HG03378 (cell line): ENCODE data around the gene PHACTR2.
A peak's percentile ranks its signal among the peaks of the same experiment; 100 is the strongest.
"Not testable (repeated sequence)": the region's sequence is repeated elsewhere in the genome, so short reads cannot be mapped to it uniquely, and the experiment has no call there.

Experiments
- ATAC-seq: cut with Tn5 transposase; IDR thresholded peaks from one replicate; pipeline ENCODE4 v1.9.1; 2021; ENCODE audit warnings: mild to moderate bottlenecking, moderate library complexity; ENCODE audit not compliant: unreplicated experiment

PHACTR2 gene

GRCh38 chr6:143677891-143678791, at the start of gene PHACTR2:
Gene PHACTR2, plus strand, starts transcription at chr6:143677965. Its CDS starts 199 bp downstream, at chr6:143678164.
- no peak for ATAC-seq

DNA sequence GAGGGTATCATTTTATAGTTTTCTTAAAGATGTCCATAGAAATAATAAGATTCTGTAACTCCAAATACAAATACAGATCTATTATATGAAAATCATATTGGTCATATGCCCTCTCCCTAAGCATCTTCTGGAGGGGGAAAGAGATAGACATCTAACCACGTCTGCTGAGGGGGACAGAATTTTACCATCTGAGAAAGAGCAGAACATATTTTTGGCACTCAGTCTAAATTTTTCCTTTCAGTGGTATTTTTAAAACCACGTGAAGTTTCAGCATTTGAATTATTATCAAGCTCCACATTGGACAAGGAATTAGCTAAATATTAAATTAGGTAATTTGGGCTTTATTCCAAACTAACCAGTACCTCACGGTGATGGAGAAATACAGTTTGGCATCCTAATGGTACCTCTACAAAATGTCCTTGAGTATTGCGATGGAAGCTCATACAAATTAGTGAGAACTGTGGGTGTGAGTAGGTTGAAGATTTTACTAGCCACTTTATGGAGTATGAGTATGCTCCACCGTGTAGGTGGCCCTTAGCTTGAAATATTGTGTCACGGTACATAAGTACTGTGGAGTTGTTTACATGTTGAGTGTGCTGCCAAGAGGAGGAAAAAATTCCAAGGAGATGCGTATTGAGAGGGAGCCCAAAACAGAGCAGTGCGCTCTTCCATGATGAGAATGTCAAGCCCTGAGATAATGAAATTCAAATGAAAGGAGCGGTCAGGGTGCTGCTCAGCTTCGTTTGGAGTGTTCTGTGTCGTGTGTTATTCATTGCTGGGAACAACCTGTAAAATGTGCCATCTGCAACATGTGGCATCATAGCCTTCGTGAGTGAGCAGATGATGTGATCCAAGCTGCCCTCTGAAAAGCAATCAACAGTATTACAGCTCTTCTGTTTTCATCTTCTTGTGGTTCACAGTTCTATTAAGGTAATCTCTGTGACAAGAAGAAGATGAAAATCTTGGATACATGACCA, 48.4 kb upstream of the PHACTR2 start:
- no peak for ATAC-seq

- not testable (repeated sequence) for ATAC-seq
Measured at GRCh38 chr6:143631196-143631595, 46.6 kb upstream of the PHACTR2 start.

- ATAC-seq = no peak
Measured at GRCh38 chr6:143632894-143633293, 44.9 kb upstream of the PHACTR2 start.

DNA sequence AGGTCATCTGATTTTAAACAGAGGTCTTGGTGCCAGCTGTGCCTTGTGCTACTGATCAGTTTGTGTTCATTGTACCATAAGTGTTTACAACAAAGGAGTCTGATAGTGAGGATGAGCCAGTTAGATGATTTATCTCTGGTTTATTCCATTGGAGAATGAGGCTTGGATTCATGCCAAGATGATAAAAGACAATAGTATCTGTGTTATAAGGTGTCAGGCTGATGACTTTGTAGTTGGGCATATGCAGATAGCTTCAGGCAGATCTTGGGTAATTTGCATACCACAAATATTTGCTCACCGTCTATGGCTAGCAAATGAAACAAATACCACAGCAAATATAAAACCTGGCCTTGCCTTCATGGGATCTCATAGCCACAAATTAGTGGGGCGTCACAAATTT, 43.3 kb upstream of the PHACTR2 start:
- ATAC-seq = no peak

DNA sequence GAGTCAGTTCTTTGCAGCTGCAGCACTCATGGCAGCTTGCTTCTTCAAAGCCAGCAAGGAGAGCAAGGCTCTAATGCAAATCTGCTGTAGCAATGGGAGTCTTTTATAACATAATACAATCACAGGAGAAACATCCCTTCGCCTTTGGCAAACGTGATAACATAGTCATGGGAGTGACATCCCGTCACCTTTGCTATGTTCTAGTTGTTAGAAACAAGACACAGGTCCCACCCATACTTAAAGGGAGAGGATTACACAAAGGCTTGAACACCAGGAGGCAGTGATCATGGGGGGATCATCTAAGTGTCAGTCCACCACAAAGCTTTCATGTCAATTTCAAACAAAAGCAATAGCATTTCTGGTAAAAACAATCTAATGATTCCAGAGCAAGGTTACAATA, 40.1 kb upstream of the PHACTR2 start:
- no peak for ATAC-seq

- ATAC-seq = no peak
Measured at GRCh38 chr6:143642403-143642802, 35.4 kb upstream of the PHACTR2 start.

DNA sequence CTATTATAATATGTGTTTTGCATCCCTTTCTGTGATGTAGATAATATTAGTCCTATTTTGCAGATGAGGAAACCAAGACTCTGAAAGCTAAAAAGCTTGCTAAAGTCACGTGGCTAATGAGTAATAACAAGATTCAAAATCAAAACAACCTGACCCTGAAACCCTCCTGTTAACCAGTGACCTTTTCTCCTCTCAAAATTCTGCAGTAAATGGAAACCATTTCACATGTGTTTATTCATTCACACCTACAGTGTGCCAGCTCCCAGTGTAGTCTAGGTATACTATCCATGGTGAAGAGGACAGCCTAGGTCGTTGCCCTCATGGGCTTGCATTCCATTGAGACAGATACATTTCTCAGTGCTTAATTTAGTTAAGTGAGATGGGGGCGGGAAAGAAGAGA, 30.6 kb upstream of the PHACTR2 start:
- peak; percentile 51 for ATAC-seq

- ATAC-seq = no peak
Measured at GRCh38 chr6:143647732-143648131, 30.0 kb upstream of the PHACTR2 start.

DNA sequence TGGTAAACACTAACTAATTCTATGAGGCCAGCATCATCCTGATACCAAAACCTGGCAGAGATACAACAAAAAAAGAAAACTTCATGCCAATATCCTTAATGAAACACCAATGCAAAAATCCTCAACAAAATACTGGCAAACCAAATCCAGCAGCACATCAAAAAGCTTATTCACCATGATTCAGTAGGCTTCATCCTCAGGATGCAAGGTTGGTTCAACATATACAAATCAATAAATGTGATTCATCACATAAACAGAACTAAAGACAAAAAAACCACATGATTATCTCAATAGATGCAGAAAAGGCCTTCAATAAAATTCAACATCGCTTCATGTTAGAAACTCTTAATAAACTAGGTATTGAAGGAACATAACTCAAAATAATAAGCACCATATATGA, 28.4 kb upstream of the PHACTR2 start:
- not testable (repeated sequence) for ATAC-seq

- ATAC-seq = not testable (repeated sequence)
Measured at GRCh38 chr6:143651328-143651727, 26.4 kb upstream of the PHACTR2 start.

- no peak for ATAC-seq
Measured at GRCh38 chr6:143652841-143653331, 24.9 kb upstream of the PHACTR2 start.

DNA sequence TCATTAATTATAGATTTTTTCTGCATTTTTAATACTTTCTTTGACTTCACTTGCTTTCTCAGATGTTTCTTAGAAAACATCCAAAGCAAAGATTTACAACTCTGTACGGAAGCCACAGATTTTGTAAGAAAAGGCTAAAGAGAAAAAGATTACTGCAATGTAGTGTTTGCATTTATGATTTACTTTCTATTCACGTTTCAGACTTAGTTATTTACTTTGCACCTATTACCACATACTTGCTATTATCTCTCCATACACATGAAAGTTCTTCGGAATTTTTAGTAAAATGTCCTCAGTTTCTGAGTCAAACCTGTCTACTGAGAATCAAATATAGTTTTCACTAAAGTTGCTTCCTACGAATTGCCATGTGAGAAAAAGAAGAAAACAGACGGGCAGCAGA, 22.2 kb upstream of the PHACTR2 start:
- ATAC-seq = no peak

DNA sequence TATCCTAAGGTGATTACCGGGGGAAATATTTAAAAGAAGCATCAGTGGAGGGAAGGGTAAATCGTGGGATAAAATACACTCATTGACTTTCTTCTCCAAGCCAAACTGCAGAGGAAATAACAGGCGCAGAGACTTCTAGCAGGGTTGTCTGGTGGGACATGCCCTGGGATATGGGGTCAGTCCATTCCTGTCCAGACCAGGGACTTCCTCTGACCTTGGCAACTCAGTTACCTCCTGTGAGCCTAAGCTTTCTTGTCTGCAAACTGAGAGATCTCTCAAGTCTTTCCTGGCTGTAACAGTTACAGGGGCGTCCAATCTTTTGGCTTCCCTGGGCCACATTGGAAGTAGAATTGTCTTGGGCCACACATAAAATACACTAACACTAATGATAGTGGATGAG, 21.7 kb upstream of the PHACTR2 start:
- ATAC-seq = no peak

DNA sequence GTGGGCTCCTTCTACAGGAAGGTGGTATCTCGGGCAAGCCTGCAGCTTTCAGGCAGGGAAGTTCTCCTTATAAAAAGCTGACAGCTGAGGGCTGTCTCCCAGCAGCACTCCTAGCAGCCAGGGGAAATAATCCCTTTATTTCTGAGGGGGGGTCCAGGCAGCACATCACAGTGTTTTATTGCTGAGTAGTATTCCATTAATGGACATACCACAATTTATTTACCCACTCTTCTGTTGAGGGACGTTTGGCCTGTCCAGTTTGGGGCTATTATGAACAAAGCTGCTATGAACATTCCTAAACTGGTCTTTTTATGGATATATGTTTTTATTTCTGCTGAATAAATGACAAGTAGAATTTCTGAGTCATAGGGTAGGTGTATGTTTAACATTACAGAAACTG, 20.0 kb upstream of the PHACTR2 start:
- no peak for ATAC-seq

GRCh38 chr6:143660170-143660569, 17.6 kb upstream of the PHACTR2 start:
- ATAC-seq = not testable (repeated sequence)

DNA sequence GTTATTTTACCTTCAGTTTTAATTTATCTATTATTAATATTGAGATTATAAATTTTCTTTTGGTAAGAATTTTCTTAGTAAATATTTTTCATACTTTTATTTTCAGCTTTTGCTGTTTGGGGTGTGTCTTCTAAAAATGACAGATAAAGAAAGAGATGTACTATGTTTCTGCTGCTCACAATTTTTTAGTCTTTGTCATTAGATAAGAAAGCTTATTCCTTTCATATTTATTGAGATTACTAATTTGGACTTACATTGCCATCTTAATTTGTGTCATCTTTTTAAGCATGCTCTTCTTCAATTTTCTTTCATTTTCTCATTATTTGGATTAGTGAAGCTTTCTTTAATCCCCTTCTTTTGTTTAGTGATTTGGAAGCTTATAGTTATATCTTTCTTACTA, 13.6 kb upstream of the PHACTR2 start:
- ATAC-seq = no peak

GRCh38 chr6:143666007-143666406, 11.8 kb upstream of the PHACTR2 start:
- ATAC-seq = not testable (repeated sequence)

DNA sequence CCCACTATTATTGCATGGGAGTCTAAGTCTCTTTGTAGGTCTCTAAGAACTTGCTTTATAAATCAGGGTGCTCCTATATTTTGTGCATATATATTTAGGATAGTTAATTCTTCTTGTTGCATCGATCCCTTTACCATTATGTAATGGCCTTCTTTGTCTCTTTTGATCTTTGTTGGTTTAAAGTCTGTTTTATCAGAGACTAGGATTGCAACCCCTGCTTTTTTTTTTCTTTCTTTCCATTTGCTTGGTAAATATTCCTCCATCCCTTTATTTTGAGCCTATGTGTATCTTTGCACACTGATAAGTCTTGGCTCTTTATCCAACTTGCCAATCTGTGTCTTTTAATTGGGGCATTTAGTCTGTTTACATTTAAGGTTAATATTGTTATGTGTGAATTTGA, 8.3 kb upstream of the PHACTR2 start:
- not testable (repeated sequence) for ATAC-seq

DNA sequence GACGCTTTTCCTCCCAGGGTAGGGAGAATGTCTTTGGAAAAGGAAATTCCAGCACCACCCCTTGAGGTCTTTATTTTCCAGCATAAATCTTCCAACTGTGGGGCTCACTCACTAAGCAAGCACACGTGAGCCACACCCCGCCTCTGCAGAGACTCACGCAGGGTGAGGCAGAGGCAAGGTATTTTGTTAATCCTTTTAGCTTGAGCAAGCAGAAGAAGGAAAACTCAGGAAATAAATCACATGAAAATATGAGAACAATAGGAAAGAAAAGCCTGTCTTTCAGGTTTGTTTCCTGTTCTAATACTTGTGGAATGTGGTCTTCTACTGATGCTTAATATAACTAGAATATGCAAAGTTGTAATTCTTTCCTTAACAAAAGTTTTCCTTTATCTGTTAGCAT, 4.1 kb upstream of the PHACTR2 start:
- ATAC-seq = no peak
